Nephron progenitor cell (in vitro differentiated cells): Measurements from ENCODE around the gene EIF3C.
"Not testable (repeated sequence)": the region's sequence is repeated elsewhere in the genome, so short reads cannot be mapped to it uniquely, and the experiment has no call there.

ENCODE experiments used
- DNase-seq: peaks from one replicate; pipeline ENCODE4 v3.0.0; 2021
- H3K27ac Mint-ChIP-seq: 2 replicates; pipeline ENCODE4 v1.8.0; 2021; ENCODE audit warnings: mild to moderate bottlenecking, moderate library complexity, mixed read lengths
- H3K27me3 Mint-ChIP-seq: 2 replicates; pipeline ENCODE4 v1.8.0; 2021; ENCODE audit warnings: mild to moderate bottlenecking, low read depth, mixed read lengths; ENCODE audit not compliant: poor library complexity
- H3K36me3 Mint-ChIP-seq: 2 replicates; pipeline ENCODE4 v1.8.0; 2021; ENCODE audit warnings: low read depth, mixed read lengths
- H3K4me1 Mint-ChIP-seq: 2 replicates; pipeline ENCODE4 v1.8.0; 2021; ENCODE audit warnings: mixed read lengths
- H3K4me3 Mint-ChIP-seq: 2 replicates; pipeline ENCODE4 v1.8.0; 2021; ENCODE audit warnings: mild to moderate bottlenecking, moderate library complexity, mixed read lengths
- H3K9me3 Mint-ChIP-seq: 2 replicates; pipeline ENCODE4 v1.8.0; 2021; ENCODE audit warnings: mild to moderate bottlenecking, moderate library complexity, mixed read lengths
- CTCF ChIP-seq: fragments of 200-600 bp; sonication (generic); IDR thresholded peaks from 2 replicates; pipeline ENCODE4 v1.5.0; 2021; ENCODE audit warnings: antibody characterized with exemption

The EIF3C gene

GRCh38 chr16:28731253-28731652 is 20.0 kb downstream of the EIF3C start:
- H3K4me1 Mint-ChIP-seq, H3K27me3 Mint-ChIP-seq, H3K27ac Mint-ChIP-seq, H3K36me3 Mint-ChIP-seq, H3K4me3 Mint-ChIP-seq, H3K9me3 Mint-ChIP-seq, DNase-seq: not testable (repeated sequence)

- H3K9me3 Mint-ChIP-seq, H3K36me3 Mint-ChIP-seq, H3K27me3 Mint-ChIP-seq, H3K27ac Mint-ChIP-seq, DNase-seq, H3K4me3 Mint-ChIP-seq, H3K4me1 Mint-ChIP-seq: not testable (repeated sequence)
Measured at GRCh38 chr16:28732455-28733124, 21.3 kb downstream of the EIF3C start.

- H3K27ac Mint-ChIP-seq, H3K9me3 Mint-ChIP-seq, H3K4me1 Mint-ChIP-seq, H3K36me3 Mint-ChIP-seq, H3K27me3 Mint-ChIP-seq, DNase-seq, H3K4me3 Mint-ChIP-seq: not testable (repeated sequence)
Measured at GRCh38 chr16:28739787-28740186, 28.5 kb downstream of the EIF3C start.

- DNase-seq, H3K4me3 Mint-ChIP-seq, H3K4me1 Mint-ChIP-seq, H3K36me3 Mint-ChIP-seq, H3K9me3 Mint-ChIP-seq, H3K27ac Mint-ChIP-seq, H3K27me3 Mint-ChIP-seq: not testable (repeated sequence)
Measured at GRCh38 chr16:28740631-28741030, 29.4 kb downstream of the EIF3C start.

- DNase-seq, H3K4me1 Mint-ChIP-seq, H3K4me3 Mint-ChIP-seq, H3K27me3 Mint-ChIP-seq, H3K36me3 Mint-ChIP-seq, H3K27ac Mint-ChIP-seq, H3K9me3 Mint-ChIP-seq: not testable (repeated sequence)
Measured at GRCh38 chr16:28741295-28741694, 30.0 kb downstream of the EIF3C start.

- H3K4me1 Mint-ChIP-seq, H3K27me3 Mint-ChIP-seq, H3K36me3 Mint-ChIP-seq, H3K9me3 Mint-ChIP-seq, H3K4me3 Mint-ChIP-seq, DNase-seq, H3K27ac Mint-ChIP-seq: not testable (repeated sequence)
Measured at GRCh38 chr16:28746618-28747350, 35.5 kb downstream of the EIF3C start.

GRCh38 chr16:28749997-28750465 is 38.8 kb downstream of the EIF3C start:
- not testable (repeated sequence) for H3K4me1 Mint-ChIP-seq, H3K27ac Mint-ChIP-seq, H3K4me3 Mint-ChIP-seq, H3K36me3 Mint-ChIP-seq, H3K9me3 Mint-ChIP-seq, H3K27me3 Mint-ChIP-seq
- peak; percentile 13 for TF ChIP-seq CTCF
- DNase-seq = peak; percentile 31

- not testable (repeated sequence) for H3K36me3 Mint-ChIP-seq, H3K27me3 Mint-ChIP-seq, H3K4me1 Mint-ChIP-seq, H3K9me3 Mint-ChIP-seq, H3K27ac Mint-ChIP-seq, H3K4me3 Mint-ChIP-seq, DNase-seq
Measured at GRCh38 chr16:28750469-28751067, 39.3 kb downstream of the EIF3C start.

GRCh38 chr16:28751487-28751886 is 40.2 kb downstream of the EIF3C start, which contains the start of gene NPIPB9:
NPIPB9 (plus strand) TSS chr16:28751787.
- H3K4me1 Mint-ChIP-seq, H3K27ac Mint-ChIP-seq, H3K27me3 Mint-ChIP-seq, H3K4me3 Mint-ChIP-seq, H3K9me3 Mint-ChIP-seq, H3K36me3 Mint-ChIP-seq, DNase-seq: not testable (repeated sequence)

GRCh38 chr16:28781697-28782096 is 70.4 kb downstream of the EIF3C start:
- H3K36me3 Mint-ChIP-seq, H3K4me3 Mint-ChIP-seq, H3K27me3 Mint-ChIP-seq, DNase-seq, H3K4me1 Mint-ChIP-seq, H3K9me3 Mint-ChIP-seq, H3K27ac Mint-ChIP-seq: not testable (repeated sequence)

GRCh38 chr16:28782357-28782756 is 71.1 kb downstream of the EIF3C start:
- not testable (repeated sequence) for H3K9me3 Mint-ChIP-seq, DNase-seq, H3K27me3 Mint-ChIP-seq, H3K27ac Mint-ChIP-seq, H3K36me3 Mint-ChIP-seq, H3K4me1 Mint-ChIP-seq, H3K4me3 Mint-ChIP-seq
